Measurements from ENCODE around the gene USP5. TPM values are rescaled to one million over a fixed set of nuclear protein-coding genes. Genes with fewer than 3 reads are reported as not detected.

Gene USP5
- total and polyA plus RNA-seq, 2 of the 8 experiments (the other 6 are each of a cell fraction or from before 2014, with no cell fraction given) = 66.5 to 148 TPM

DNA sequence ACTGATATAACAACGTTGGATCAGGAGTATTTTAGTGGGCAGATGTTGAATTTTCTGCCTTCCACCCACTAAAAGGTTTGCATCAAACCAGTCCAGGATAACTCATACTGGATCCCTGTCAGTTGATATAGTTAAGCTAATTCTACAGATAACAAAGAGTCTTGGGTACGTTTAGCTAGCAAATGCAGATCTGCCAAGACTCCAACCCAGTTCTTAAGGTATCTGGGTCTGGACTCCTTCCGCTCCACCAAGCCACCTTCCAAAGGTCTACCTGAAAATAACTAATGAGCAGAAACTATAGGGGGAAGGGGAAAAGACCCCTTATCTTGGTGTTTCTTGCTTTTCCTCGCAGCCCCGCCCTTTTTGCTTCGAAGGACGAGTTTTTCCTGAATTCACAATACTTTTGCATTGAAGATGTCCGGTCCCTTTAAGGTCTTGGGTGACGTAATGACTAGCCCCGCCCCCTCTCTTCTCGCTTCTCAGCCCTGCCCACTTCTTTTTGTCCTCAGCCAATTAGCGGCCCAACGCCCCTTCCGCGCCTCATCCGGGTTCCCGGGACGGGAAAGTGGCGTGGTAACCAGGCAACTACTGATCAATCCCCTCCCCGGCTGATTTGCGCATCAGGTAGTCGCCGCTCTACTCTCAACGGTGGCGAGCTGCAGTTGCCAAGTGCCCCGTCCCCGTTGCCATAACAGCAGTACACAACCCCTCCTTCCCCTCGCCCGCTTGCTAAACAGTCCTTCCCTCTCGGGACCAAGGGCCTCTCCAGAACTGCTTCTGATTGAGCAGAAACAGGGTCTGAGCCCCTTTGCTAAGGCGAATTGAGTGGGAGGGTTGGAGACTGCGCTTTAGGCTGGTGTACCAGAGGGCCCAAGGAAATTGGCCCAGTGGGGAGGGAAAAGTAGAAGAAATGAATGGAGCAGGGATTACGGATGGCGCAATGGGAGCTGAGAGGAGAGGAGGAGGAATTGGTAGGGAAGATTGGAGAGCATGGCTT is 52.6 kb downstream of the USP5 start, which contains the start of gene LRRC23 (continued):
- TF ChIP-seq, protein P1, sequence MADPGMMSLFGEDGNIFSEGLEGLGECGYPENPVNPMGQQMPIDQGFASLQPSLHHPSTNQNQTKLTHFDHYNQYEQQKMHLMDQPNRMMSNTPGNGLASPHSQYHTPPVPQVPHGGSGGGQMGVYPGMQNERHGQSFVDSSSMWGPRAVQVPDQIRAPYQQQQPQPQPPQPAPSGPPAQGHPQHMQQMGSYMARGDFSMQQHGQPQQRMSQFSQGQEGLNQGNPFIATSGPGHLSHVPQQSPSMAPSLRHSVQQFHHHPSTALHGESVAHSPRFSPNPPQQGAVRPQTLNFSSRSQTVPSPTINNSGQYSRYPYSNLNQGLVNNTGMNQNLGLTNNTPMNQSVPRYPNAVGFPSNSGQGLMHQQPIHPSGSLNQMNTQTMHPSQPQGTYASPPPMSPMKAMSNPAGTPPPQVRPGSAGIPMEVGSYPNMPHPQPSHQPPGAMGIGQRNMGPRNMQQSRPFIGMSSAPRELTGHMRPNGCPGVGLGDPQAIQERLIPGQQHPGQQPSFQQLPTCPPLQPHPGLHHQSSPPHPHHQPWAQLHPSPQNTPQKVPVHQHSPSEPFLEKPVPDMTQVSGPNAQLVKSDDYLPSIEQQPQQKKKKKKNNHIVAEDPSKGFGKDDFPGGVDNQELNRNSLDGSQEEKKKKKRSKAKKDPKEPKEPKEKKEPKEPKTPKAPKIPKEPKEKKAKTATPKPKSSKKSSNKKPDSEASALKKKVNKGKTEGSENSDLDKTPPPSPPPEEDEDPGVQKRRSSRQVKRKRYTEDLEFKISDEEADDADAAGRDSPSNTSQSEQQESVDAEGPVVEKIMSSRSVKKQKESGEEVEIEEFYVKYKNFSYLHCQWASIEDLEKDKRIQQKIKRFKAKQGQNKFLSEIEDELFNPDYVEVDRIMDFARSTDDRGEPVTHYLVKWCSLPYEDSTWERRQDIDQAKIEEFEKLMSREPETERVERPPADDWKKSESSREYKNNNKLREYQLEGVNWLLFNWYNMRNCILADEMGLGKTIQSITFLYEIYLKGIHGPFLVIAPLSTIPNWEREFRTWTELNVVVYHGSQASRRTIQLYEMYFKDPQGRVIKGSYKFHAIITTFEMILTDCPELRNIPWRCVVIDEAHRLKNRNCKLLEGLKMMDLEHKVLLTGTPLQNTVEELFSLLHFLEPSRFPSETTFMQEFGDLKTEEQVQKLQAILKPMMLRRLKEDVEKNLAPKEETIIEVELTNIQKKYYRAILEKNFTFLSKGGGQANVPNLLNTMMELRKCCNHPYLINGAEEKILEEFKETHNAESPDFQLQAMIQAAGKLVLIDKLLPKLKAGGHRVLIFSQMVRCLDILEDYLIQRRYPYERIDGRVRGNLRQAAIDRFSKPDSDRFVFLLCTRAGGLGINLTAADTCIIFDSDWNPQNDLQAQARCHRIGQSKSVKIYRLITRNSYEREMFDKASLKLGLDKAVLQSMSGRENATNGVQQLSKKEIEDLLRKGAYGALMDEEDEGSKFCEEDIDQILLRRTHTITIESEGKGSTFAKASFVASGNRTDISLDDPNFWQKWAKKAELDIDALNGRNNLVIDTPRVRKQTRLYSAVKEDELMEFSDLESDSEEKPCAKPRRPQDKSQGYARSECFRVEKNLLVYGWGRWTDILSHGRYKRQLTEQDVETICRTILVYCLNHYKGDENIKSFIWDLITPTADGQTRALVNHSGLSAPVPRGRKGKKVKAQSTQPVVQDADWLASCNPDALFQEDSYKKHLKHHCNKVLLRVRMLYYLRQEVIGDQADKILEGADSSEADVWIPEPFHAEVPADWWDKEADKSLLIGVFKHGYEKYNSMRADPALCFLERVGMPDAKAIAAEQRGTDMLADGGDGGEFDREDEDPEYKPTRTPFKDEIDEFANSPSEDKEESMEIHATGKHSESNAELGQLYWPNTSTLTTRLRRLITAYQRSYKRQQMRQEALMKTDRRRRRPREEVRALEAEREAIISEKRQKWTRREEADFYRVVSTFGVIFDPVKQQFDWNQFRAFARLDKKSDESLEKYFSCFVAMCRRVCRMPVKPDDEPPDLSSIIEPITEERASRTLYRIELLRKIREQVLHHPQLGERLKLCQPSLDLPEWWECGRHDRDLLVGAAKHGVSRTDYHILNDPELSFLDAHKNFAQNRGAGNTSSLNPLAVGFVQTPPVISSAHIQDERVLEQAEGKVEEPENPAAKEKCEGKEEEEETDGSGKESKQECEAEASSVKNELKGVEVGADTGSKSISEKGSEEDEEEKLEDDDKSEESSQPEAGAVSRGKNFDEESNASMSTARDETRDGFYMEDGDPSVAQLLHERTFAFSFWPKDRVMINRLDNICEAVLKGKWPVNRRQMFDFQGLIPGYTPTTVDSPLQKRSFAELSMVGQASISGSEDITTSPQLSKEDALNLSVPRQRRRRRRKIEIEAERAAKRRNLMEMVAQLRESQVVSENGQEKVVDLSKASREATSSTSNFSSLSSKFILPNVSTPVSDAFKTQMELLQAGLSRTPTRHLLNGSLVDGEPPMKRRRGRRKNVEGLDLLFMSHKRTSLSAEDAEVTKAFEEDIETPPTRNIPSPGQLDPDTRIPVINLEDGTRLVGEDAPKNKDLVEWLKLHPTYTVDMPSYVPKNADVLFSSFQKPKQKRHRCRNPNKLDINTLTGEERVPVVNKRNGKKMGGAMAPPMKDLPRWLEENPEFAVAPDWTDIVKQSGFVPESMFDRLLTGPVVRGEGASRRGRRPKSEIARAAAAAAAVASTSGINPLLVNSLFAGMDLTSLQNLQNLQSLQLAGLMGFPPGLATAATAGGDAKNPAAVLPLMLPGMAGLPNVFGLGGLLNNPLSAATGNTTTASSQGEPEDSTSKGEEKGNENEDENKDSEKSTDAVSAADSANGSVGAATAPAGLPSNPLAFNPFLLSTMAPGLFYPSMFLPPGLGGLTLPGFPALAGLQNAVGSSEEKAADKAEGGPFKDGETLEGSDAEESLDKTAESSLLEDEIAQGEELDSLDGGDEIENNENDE (IDR thresholded peaks at IDR 0.05; ENCODE audit: insufficient replicate concordance, low read length) = no peak
- TF ChIP-seq RBBP5 (IDR thresholded peaks at IDR 0.05; ENCODE audit: borderline replicate concordance, low read depth, low read length) = no peak
- TF ChIP-seq, protein P2, sequence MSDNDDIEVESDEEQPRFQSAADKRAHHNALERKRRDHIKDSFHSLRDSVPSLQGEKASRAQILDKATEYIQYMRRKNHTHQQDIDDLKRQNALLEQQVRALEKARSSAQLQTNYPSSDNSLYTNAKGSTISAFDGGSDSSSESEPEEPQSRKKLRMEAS (IDR thresholded peaks at IDR 0.05) = no peak
- TF ChIP-seq SAP30 (IDR thresholded peaks at IDR 0.05; ENCODE audit: insufficient read depth, insufficient replicate concordance, low read length) = peak; percentile 89
- TF ChIP-seq POU5F1 (IDR thresholded peaks at IDR 0.05; ENCODE audit: low read depth, low read length) = no peak
- no peak for TF ChIP-seq BCL11A (IDR thresholded peaks at IDR 0.05; ENCODE audit: low read depth in 2 of 2, low read length in 2 of 2)
- no peak for TF ChIP-seq FOSL1 (IDR thresholded peaks at IDR 0.05; ENCODE audit: insufficient read depth, low read depth, low read length)
- TF ChIP-seq RXRA (IDR thresholded peaks at IDR 0.05; ENCODE audit: insufficient read depth, low read depth, low read length) = no peak
- peak in 1 of 2 experiments; percentile 76; a peak in 1 of 3 replicates for TF ChIP-seq POLR2A (IDR thresholded peaks at IDR 0.05; ENCODE audit: control extremely low read depth in 1 of 2, low read depth in 2 of 2, low read length in 2 of 2)

Data from H1 (cell line).